Measurements from ENCODE around the gene GCC2.
A peak's percentile ranks its signal among the peaks of the same experiment; 100 is the strongest.

The GCC2 gene, protein sequence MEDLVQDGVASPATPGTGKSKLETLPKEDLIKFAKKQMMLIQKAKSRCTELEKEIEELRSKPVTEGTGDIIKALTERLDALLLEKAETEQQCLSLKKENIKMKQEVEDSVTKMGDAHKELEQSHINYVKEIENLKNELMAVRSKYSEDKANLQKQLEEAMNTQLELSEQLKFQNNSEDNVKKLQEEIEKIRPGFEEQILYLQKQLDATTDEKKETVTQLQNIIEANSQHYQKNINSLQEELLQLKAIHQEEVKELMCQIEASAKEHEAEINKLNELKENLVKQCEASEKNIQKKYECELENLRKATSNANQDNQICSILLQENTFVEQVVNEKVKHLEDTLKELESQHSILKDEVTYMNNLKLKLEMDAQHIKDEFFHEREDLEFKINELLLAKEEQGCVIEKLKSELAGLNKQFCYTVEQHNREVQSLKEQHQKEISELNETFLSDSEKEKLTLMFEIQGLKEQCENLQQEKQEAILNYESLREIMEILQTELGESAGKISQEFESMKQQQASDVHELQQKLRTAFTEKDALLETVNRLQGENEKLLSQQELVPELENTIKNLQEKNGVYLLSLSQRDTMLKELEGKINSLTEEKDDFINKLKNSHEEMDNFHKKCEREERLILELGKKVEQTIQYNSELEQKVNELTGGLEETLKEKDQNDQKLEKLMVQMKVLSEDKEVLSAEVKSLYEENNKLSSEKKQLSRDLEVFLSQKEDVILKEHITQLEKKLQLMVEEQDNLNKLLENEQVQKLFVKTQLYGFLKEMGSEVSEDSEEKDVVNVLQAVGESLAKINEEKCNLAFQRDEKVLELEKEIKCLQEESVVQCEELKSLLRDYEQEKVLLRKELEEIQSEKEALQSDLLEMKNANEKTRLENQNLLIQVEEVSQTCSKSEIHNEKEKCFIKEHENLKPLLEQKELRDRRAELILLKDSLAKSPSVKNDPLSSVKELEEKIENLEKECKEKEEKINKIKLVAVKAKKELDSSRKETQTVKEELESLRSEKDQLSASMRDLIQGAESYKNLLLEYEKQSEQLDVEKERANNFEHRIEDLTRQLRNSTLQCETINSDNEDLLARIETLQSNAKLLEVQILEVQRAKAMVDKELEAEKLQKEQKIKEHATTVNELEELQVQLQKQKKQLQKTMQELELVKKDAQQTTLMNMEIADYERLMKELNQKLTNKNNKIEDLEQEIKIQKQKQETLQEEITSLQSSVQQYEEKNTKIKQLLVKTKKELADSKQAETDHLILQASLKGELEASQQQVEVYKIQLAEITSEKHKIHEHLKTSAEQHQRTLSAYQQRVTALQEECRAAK (N-terminal part only)

DNA sequence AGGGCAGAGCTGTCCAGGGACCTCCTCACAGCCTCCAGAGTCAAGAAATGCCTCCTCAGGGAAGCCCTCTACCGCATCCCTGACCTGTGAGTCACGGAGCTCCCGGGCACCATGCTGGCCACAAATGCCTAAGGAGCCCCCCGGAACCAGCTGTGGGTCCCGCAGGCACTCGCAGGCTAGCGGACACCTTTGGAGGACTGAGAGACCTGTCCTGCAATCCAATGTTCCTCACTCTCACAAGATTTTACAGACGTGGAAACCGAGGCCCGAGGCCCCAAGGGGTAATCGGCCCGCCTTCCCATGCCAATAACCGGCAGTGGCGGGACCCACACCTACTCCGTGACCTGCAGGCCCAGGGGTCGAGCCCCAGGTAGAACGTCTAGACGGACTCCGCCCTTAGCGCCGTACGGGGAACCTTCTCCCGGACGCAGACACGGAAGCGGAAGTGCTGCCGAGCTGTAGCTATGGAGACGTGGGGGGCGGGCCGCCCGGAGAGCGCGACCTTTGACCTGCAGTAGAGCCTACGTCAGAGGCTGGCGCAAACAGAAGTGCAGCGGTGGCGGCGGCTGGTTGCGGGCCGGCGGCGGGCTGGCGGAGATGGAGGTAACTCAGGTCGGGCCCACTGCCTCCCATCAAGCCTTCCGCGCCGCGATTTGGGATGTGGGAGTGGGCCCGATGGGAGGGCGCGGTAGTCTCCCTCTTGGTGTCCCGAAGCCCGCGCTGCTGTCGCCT, at the start of gene GCC2:
GCC2 (plus strand) TSS at position 529 of the 732 bp plus-strand sequence; CDS start at position 598, 69 bp downstream.
- Histone ChIP-seq H3K9ac (ENCODE audit: low read depth, low read length) (peak within 1 kb of the TSS; percentile 97), H3K27me3 (ENCODE audit: insufficient read depth, low read length) (no peaks in the 10 kb centered on the region), H3K36me3 (ENCODE audit: insufficient read depth, low read depth, low read length) (peaks cover 30% of the 10 kb centered on the region), H3K27ac (ENCODE audit: low read length) (peak within 1 kb of the TSS; percentile 69), H3K4me1 (ENCODE audit: insufficient read depth, low read length) (peaks cover 5% of the 10 kb centered on the region), H3K9me3 (ENCODE audit: insufficient read depth, low read depth, low read length) (no peaks in the 10 kb centered on the region), H3K4me3 (ENCODE audit: low read length) (peak within 1 kb of the TSS; percentile 99)

DNA sequence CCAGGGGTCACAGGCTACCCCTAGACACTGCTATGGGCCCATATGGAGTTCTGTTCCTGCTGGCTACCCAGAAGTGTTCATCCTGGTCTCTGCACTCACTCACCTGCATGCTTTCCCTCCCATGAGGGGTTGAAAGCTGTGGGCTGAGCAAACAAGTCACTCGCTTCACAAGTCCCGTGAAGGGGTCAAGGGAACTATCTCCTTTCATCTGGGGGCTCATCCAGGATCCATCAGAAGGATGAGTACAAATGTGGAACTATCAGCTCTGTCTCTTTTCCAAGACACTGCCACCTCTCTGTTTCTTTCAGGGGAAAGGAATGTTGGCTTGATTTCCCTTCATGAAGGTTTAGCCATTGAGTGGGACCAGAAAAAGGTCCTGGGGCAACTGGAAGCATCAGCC, 49.5 kb upstream of the GCC2 start:
- no peak overlapping the region for H3K27ac ChIP-seq (ENCODE audit: low read length)
- no peak overlapping the region for H3K4me3 ChIP-seq (ENCODE audit: low read length)
- no peaks in the 10 kb centered on the region; the same call in 1 of the 2 replicates for H3K27me3 ChIP-seq (ENCODE audit: insufficient read depth, low read length)
- peaks cover 7% of the 10 kb centered on the region; the same call in 1 of the 2 replicates for H3K4me1 ChIP-seq (ENCODE audit: insufficient read depth, low read length)
- peaks cover 12% of the 10 kb centered on the region for H3K9me3 ChIP-seq (ENCODE audit: insufficient read depth, low read depth, low read length)
- no peak overlapping the region for H3K9ac ChIP-seq (ENCODE audit: low read depth, low read length)
- no peaks in the 10 kb centered on the region for H3K36me3 ChIP-seq (ENCODE audit: insufficient read depth, low read depth, low read length)

DNA sequence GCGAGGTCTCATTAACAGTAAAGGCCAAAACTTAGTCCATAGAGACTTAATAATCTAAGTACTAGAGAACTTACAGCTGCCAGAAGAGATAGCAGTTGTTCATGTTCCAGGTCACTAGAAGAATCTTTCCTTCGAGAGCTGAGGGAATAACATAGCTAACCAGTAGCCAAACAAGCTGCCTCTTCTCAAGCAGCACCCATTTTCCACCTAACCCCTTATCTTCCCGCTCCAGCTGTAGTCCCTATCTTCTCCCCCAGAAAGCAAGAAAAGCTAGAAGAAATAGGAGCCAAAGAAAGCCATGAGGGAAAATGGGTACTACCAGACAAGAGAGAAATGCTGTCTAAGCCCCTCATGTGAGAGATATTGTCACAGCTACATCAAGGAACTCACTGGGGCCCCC, 47.2 kb upstream of the GCC2 start:
- H3K4me1 ChIP-seq (ENCODE audit: insufficient read depth, low read length) = peaks cover 9% of the 10 kb centered on the region; the same call in 1 of the 2 replicates
- no peak overlapping the region for H3K27ac ChIP-seq (ENCODE audit: low read length)
- no peaks in the 10 kb centered on the region; the same call in 1 of the 2 replicates for H3K27me3 ChIP-seq (ENCODE audit: insufficient read depth, low read length)
- H3K9ac ChIP-seq (ENCODE audit: low read depth, low read length) = no peak overlapping the region
- H3K36me3 ChIP-seq (ENCODE audit: insufficient read depth, low read depth, low read length) = no peaks in the 10 kb centered on the region
- no peak overlapping the region for H3K4me3 ChIP-seq (ENCODE audit: low read length)
- H3K9me3 ChIP-seq (ENCODE audit: insufficient read depth, low read depth, low read length) = peaks cover 27% of the 10 kb centered on the region

DNA sequence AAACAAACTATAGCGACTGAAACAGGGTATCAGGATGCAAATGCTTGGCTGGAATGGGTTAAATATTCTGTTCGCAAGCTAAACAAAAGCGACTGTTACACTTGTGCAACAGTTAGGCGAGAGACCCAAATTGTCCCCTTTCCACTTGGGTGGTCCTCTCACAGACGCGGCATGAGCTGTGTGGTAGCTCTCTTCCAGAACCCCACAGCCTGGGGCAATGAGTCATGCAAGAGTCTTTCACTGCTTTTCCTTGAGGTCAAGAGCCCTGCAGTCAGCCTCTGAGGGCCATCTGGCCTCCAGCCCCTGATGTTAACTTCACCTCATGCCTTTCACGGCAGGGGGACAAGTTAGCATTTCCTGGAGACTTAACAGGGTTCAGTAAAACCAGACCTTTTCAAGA, 45.5 kb upstream of the GCC2 start:
- peaks cover 9% of the 10 kb centered on the region; the same call in 1 of the 2 replicates for H3K4me1 ChIP-seq (ENCODE audit: insufficient read depth, low read length)
- H3K27ac ChIP-seq (ENCODE audit: low read length) = no peak overlapping the region
- H3K9me3 ChIP-seq (ENCODE audit: insufficient read depth, low read depth, low read length) = peaks cover 27% of the 10 kb centered on the region
- H3K27me3 ChIP-seq (ENCODE audit: insufficient read depth, low read length) = no peaks in the 10 kb centered on the region; the same call in 1 of the 2 replicates
- H3K9ac ChIP-seq (ENCODE audit: low read depth, low read length) = no peak overlapping the region
- no peaks in the 10 kb centered on the region for H3K36me3 ChIP-seq (ENCODE audit: insufficient read depth, low read depth, low read length)
- no peak overlapping the region for H3K4me3 ChIP-seq (ENCODE audit: low read length)

DNA sequence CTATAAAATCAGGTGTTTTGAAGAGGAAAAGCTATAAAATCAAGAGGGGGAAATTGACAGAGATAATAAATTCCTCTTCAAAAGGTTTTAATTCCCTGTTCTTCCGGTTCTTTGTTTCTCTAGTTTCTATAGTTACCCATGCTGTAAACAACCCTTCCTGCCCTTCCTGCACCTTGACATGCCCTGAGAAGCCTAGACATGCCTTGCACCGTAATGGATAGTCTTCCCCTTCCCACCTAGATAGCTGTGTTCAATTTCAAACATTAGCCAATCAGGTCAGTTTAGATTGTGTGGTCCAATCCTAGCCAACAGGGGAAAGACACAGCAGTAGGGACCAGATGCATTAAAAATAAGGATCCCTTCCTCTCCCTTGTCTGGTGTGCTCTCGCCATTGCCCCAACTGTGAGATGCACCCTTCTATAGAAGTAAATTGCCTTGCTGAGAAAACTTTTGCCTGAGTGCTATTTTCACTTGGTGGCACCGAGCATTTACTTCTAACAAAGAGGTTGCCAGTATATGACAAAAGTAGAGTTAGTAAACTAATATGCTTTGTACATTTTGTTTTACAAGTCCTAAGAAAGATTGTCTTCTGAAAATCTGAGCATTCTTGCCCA, 44.1 kb upstream of the GCC2 start:
- H3K27me3 ChIP-seq (ENCODE audit: insufficient read depth, low read length) = no peaks in the 10 kb centered on the region; the same call in 1 of the 2 replicates
- H3K4me1 ChIP-seq (ENCODE audit: insufficient read depth, low read length) = peaks cover 9% of the 10 kb centered on the region; the same call in 1 of the 2 replicates
- no peak overlapping the region for H3K9ac ChIP-seq (ENCODE audit: low read depth, low read length)
- H3K4me3 ChIP-seq (ENCODE audit: low read length) = no peak overlapping the region
- H3K9me3 ChIP-seq (ENCODE audit: insufficient read depth, low read depth, low read length) = peaks cover 19% of the 10 kb centered on the region
- H3K27ac ChIP-seq (ENCODE audit: low read length) = no peak overlapping the region
- no peaks in the 10 kb centered on the region for H3K36me3 ChIP-seq (ENCODE audit: insufficient read depth, low read depth, low read length)

DNA sequence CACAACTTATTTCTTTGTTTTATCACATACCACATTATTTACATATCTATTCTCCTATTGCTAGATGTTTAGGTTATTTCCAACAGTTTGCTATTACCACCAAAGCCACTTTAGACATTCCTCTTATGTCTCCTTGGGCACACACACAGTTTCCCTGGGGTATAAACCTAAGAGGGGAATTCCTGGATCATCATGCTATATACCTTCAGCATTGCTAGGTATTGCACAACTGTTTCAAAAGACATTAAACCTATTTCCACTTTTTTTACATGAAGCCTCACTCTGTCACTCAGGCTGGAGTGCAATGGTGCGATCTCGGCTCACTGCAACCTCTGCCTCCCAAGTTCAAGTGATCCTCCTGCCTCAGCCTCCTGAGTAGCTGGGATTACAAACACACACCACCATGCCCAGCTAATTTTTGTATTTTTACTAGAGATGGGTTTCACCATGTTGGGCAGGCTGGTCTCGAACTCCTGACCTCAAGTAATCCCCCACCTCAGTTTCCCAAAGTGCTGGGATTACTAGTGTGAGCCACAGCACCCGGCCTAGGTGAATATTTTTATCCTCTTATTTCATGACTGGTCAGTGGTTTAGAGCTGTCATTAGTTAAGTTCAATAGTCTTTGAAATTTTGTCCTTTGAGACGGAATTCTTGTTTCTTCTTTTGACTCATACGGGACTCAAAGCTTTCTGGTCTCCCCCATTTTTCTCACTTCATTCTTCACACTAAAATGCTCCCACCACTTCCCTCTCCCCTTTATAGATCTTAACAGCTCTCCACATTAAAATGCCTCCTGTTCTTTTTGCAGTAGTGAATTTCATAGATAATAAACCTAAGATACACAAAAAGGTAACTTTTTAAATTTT, 40.9 kb upstream of the GCC2 start:
- peaks cover 19% of the 10 kb centered on the region for H3K9me3 ChIP-seq (ENCODE audit: insufficient read depth, low read depth, low read length)
- no peak overlapping the region for H3K27ac ChIP-seq (ENCODE audit: low read length)
- no peaks in the 10 kb centered on the region for H3K27me3 ChIP-seq (ENCODE audit: insufficient read depth, low read length)
- H3K9ac ChIP-seq (ENCODE audit: low read depth, low read length) = no peak overlapping the region
- H3K36me3 ChIP-seq (ENCODE audit: insufficient read depth, low read depth, low read length) = no peaks in the 10 kb centered on the region
- peaks cover 7% of the 10 kb centered on the region; the same call in 1 of the 2 replicates for H3K4me1 ChIP-seq (ENCODE audit: insufficient read depth, low read length)
- no peak overlapping the region for H3K4me3 ChIP-seq (ENCODE audit: low read length)

DNA sequence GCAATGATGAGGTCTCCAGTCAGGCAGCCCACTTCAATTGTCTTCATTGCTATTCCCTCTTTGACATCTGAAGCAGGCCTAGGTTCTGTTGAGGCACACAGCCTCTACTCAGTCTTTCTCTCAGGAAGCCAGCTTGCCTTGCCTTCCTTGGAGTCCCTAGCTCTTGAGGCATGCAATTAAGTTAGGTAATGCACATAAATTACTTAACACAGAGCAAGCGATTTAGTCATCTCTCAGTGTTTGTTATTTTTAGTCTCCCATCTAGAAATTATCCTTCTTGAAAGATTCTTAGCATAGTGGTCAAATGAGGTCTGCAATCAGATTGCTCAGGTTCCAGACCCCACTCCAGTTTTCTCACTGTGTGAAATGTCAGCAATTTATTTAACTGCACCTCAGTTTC, 39.2 kb upstream of the GCC2 start:
- Histone ChIP-seq H3K4me1 (ENCODE audit: insufficient read depth, low read length) (no peaks in the 10 kb centered on the region), H3K9ac (ENCODE audit: low read depth, low read length) (no peak overlapping the region), H3K36me3 (ENCODE audit: insufficient read depth, low read depth, low read length) (no peaks in the 10 kb centered on the region), H3K4me3 (ENCODE audit: low read length) (no peak overlapping the region), H3K27me3 (ENCODE audit: insufficient read depth, low read length) (no peaks in the 10 kb centered on the region), H3K9me3 (ENCODE audit: insufficient read depth, low read depth, low read length) (peaks cover 13% of the 10 kb centered on the region), H3K27ac (ENCODE audit: low read length) (no peak overlapping the region)

DNA sequence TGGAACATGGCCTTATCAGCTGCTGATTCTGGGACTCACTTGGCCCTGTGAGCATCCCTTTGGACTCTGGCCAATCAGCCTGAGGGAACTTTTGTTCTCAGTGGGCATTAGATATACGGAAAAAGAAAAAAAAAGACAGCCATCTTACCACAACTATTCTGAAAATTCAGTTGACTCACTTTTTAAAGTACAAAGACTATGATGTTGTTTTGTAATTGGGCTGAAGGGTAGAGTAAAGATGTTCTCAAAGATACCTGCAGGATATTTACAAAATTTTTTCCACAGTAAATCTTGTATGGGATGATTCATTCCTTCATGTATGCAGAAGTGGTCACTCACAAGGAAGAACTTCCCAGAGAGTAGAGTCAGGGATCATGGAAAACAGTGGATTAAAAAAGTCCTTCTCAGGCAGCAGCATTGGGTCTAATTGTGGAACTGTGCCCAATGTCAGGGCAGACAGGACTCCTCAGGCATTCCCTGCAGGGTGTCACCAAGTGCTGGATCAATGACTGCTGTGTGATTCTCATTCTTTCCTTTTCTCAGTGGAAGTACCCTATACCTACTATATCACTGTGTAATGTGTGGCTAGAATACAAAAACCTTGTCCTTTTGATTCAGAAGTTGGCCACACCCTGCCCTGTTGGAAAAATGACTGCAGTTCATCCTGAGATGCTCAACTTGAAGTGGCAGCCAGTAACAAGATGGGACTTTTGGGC, 35.9 kb upstream of the GCC2 start:
- Histone ChIP-seq H3K4me1 (ENCODE audit: insufficient read depth, low read length) (no peaks in the 10 kb centered on the region), H3K27ac (ENCODE audit: low read length) (no peak overlapping the region)

DNA sequence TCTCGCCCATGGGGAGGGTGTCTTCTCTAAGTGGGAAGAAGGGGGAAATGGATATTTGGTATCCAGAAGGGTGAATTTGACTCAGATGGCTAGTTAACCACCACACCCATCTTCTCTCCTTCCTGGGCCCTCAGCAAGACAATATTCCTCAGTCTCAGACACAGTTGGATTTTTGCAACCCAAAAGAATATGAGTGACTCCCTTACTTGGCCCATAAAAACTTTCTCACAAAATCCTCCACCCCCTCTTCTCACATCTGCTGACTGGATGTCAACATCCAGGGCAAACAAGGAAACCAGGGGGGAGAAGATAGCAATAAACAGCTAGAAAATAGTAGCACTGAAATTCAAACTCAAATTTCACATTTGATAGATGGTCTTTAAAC, 35.3 kb upstream of the GCC2 start:
- Histone ChIP-seq H3K4me3 (ENCODE audit: low read length) (no peak overlapping the region), H3K36me3 (ENCODE audit: insufficient read depth, low read depth, low read length) (no peaks in the 10 kb centered on the region), H3K27ac (ENCODE audit: low read length) (no peak overlapping the region), H3K27me3 (ENCODE audit: insufficient read depth, low read length) (no peaks in the 10 kb centered on the region), H3K4me1 (ENCODE audit: insufficient read depth, low read length) (no peaks in the 10 kb centered on the region), H3K9ac (ENCODE audit: low read depth, low read length) (no peak overlapping the region), H3K9me3 (ENCODE audit: insufficient read depth, low read depth, low read length) (no peaks in the 10 kb centered on the region)

More for the DNA sequence above, 35.9 kb upstream of the GCC2 start:
- Histone ChIP-seq H3K27me3 (ENCODE audit: insufficient read depth, low read length) (no peaks in the 10 kb centered on the region), H3K4me3 (ENCODE audit: low read length) (no peak overlapping the region), H3K9ac (ENCODE audit: low read depth, low read length) (no peak overlapping the region), H3K36me3 (ENCODE audit: insufficient read depth, low read depth, low read length) (no peaks in the 10 kb centered on the region), H3K9me3 (ENCODE audit: insufficient read depth, low read depth, low read length) (no peaks in the 10 kb centered on the region)
